Brain microvascular endothelial cell (primary cell): ENCODE results near the gene SGCB.

Experiments
- DNase-seq: peaks from one replicate; pipeline ENCODE4 v3.0.0-alpha.2; 2020
- H3K27ac ChIP-seq: fragments of 250-450 bp; sonication (Bioruptor Pico); 2 replicates; pipeline ENCODE4 v1.5.1; 2020; ENCODE audit warnings: mild to moderate bottlenecking, moderate library complexity
- H3K27me3 ChIP-seq: fragments of 250-450 bp; sonication (Bioruptor Pico); replicated peaks from 2 replicates; pipeline ENCODE4 v1.5.1; 2020; ENCODE audit warnings: mild to moderate bottlenecking
- H3K36me3 ChIP-seq: fragments of 250-450 bp; sonication (Bioruptor Pico); replicated peaks from 2 replicates; pipeline ENCODE4 v1.5.1; 2020; ENCODE audit warnings: mild to moderate bottlenecking
- H3K4me3 ChIP-seq: 2 replicates; pipeline ENCODE4 v1.5.1; 2011; ENCODE audit warnings: low read depth, mild to moderate bottlenecking, control low read depth, low read length, moderate library complexity
- in situ Hi-C: cut with HindIII; loops from 2 replicates; pipeline ENCODE4 v1.10.0; 2017; ENCODE audit warnings: low sequenced_read_pairs, low pct_ligation_motif_present
- TF ChIP-seq, protein P1 (sequence below): IDR thresholded peaks from 2 replicates; pipeline ENCODE4 v1.5.1; 2011; ENCODE audit warnings: low read depth, mild to moderate bottlenecking, moderate library complexity, low read length, control low read depth, inconsistent platforms; ENCODE audit errors: missing control alignments

Gene SGCB

GRCh38 chr4:52016981-52017380, 21.1 kb downstream of the SGCB start:
- Histone ChIP-seq H3K4me3 (no peak overlapping the region), H3K27me3 (no peaks in the 10 kb centered on the region), H3K27ac (no peak overlapping the region), H3K36me3 (no peaks in the 10 kb centered on the region)
- in situ Hi-C loops = no loop called here
- DNase-seq = no peak
- TF ChIP-seq, protein P1, sequence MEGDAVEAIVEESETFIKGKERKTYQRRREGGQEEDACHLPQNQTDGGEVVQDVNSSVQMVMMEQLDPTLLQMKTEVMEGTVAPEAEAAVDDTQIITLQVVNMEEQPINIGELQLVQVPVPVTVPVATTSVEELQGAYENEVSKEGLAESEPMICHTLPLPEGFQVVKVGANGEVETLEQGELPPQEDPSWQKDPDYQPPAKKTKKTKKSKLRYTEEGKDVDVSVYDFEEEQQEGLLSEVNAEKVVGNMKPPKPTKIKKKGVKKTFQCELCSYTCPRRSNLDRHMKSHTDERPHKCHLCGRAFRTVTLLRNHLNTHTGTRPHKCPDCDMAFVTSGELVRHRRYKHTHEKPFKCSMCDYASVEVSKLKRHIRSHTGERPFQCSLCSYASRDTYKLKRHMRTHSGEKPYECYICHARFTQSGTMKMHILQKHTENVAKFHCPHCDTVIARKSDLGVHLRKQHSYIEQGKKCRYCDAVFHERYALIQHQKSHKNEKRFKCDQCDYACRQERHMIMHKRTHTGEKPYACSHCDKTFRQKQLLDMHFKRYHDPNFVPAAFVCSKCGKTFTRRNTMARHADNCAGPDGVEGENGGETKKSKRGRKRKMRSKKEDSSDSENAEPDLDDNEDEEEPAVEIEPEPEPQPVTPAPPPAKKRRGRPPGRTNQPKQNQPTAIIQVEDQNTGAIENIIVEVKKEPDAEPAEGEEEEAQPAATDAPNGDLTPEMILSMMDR = no peak

DNA sequence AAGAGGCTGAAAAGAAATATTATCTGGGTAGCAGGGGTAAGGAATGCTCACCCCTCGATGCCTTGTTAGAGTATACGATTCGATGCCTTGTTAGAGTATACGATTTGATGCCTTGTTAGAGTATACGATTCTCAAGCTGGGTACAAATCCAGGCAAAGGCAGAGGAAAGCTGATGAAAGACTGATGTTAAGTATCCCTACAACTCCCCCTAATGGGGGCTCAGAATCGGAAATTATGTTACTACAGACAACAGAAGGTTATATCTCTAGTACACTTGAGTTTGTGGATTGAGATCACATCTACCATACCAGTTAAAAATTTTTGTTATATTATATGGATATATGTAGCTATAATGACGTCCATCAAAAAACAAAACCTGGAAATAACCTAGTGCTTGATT, 22.7 kb downstream of the SGCB start:
- DNase-seq = no peak
- TF ChIP-seq, protein P1 = peak; percentile 24
- Histone ChIP-seq H3K36me3 (no peaks in the 10 kb centered on the region), H3K4me3 (no peak overlapping the region), H3K27ac (no peak overlapping the region), H3K27me3 (no peaks in the 10 kb centered on the region)
- in situ Hi-C loops = no loop called here

GRCh38 chr4:52014903-52015302, 23.2 kb downstream of the SGCB start:
- in situ Hi-C loops = no loop called here
- H3K4me3 ChIP-seq = no peak overlapping the region
- no peak for DNase-seq
- no peaks in the 10 kb centered on the region for H3K27me3 ChIP-seq
- H3K36me3 ChIP-seq = no peaks in the 10 kb centered on the region
- no peak overlapping the region for H3K27ac ChIP-seq
- TF ChIP-seq, protein P1 = no peak

- in situ Hi-C loops = no loop called here
- TF ChIP-seq, protein P1 = no peak
- DNase-seq = no peak
- Histone ChIP-seq H3K36me3 (no peaks in the 10 kb centered on the region), H3K4me3 (no peak overlapping the region), H3K27me3 (no peaks in the 10 kb centered on the region), H3K27ac (no peak overlapping the region)
These were observed 25.4 kb downstream of the SGCB start for GRCh38 chr4:52012651-52013050.

GRCh38 chr4:52010986-52011385, 27.1 kb downstream of the SGCB start:
- Histone ChIP-seq H3K27ac (no peak overlapping the region), H3K36me3 (no peaks in the 10 kb centered on the region), H3K4me3 (no peak overlapping the region), H3K27me3 (no peaks in the 10 kb centered on the region)
- TF ChIP-seq, protein P1 = no peak
- DNase-seq = no peak
- in situ Hi-C loops = no loop called here

DNA sequence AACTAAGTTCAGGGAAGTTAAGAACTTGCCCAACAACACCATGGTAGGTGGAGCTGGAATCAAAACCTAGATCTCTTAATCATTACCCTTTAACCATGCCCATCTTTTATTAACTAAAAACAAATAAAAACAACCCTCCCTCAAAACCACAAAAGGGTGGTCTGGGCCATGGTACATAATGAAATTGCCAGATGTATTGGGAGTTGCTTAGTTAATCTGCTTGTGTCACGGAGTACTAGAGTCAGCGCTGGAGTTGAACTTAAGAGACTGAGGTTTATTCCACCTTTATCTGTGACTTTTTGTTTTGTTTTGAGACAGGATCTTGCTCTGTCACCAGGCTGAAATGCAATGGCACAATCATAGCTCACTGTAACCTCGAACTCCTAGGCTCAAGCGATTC, 31.2 kb downstream of the SGCB start:
- Histone ChIP-seq H3K36me3 (no peaks in the 10 kb centered on the region), H3K27me3 (no peaks in the 10 kb centered on the region), H3K27ac (no peak overlapping the region), H3K4me3 (no peak overlapping the region)
- TF ChIP-seq, protein P1 = no peak
- in situ Hi-C loops = no loop called here
- no peak for DNase-seq
